Skeletal muscle cell (primary cell): ENCODE measurements around the gene FBLIM1.
"Not testable (repeated sequence)": the region's sequence is repeated elsewhere in the genome, so short reads cannot be mapped to it uniquely, and the experiment has no call there.

Experiments used
- DNase-seq: peaks from one replicate; pipeline ENCODE4 v3.0.0-alpha.2; 2010; ENCODE audit warnings: low read depth
- H3K4me3 ChIP-seq: 2 replicates; pipeline ENCODE4 v1.5.1; 2011; ENCODE audit warnings: low read depth, mild to moderate bottlenecking, control low read depth, low read length, moderate library complexity

The FBLIM1 gene

GRCh38 chr1:15799004-15799867, 40.6 kb downstream of the FBLIM1 start:
- no peak overlapping the region for H3K4me3 ChIP-seq
- DNase-seq = peak; percentile 85

GRCh38 chr1:15799928-15800835, 41.6 kb downstream of the FBLIM1 start:
- H3K4me3 ChIP-seq = no peak overlapping the region
- no peak for DNase-seq

- no peak overlapping the region for H3K4me3 ChIP-seq
- no peak for DNase-seq
Observed at GRCh38 chr1:15802234-15802965, 43.8 kb downstream of the FBLIM1 start.

GRCh38 chr1:15803380-15803779, 44.8 kb downstream of the FBLIM1 start:
- DNase-seq = no peak
- H3K4me3 ChIP-seq = no peak overlapping the region

GRCh38 chr1:15804060-15804459, 45.5 kb downstream of the FBLIM1 start:
- DNase-seq = no peak
- no peak overlapping the region for H3K4me3 ChIP-seq

- DNase-seq = no peak
- no peak overlapping the region for H3K4me3 ChIP-seq
Observed at GRCh38 chr1:15807121-15807520, 48.5 kb downstream of the FBLIM1 start.

- DNase-seq, H3K4me3 ChIP-seq: not testable (repeated sequence)
Observed at GRCh38 chr1:15807549-15807948, 49.0 kb downstream of the FBLIM1 start, which contains the start of gene UQCRHL. Gene UQCRHL (minus strand): TSS chr1:15807649. CDS start chr1:15807649, 0 bp downstream.

- DNase-seq = no peak
- H3K4me3 ChIP-seq = no peak overlapping the region
Observed at GRCh38 chr1:15808955-15809354, 50.4 kb downstream of the FBLIM1 start.

- DNase-seq = no peak
- H3K4me3 ChIP-seq = no peak overlapping the region
Observed at GRCh38 chr1:15810073-15810472, 51.5 kb downstream of the FBLIM1 start.

- no peak overlapping the region for H3K4me3 ChIP-seq
- DNase-seq = no peak
Observed at GRCh38 chr1:15816674-15817073, 58.1 kb downstream of the FBLIM1 start.

GRCh38 chr1:15820478-15820877, 61.9 kb downstream of the FBLIM1 start:
- DNase-seq = no peak

GRCh38 chr1:15825800-15826199, 67.2 kb downstream of the FBLIM1 start:
- no peak overlapping the region for H3K4me3 ChIP-seq
- no peak for DNase-seq

More at GRCh38 chr1:15820478-15820877, 61.9 kb downstream of the FBLIM1 start:
- no peak overlapping the region for H3K4me3 ChIP-seq

GRCh38 chr1:15826810-15827507, 68.4 kb downstream of the FBLIM1 start:
- DNase-seq = no peak
- no peak overlapping the region for H3K4me3 ChIP-seq

- not testable (repeated sequence) for DNase-seq, H3K4me3 ChIP-seq
Observed at GRCh38 chr1:15827567-15827966, 69.0 kb downstream of the FBLIM1 start.

GRCh38 chr1:15828931-15829330, 70.3 kb downstream of the FBLIM1 start:
- DNase-seq, H3K4me3 ChIP-seq: not testable (repeated sequence)

GRCh38 chr1:15830258-15830657, 71.7 kb downstream of the FBLIM1 start:
- no peak for DNase-seq
- H3K4me3 ChIP-seq = no peak overlapping the region

- peak overlapping the region; percentile 86 for H3K4me3 ChIP-seq
- no peak for DNase-seq
Observed at GRCh38 chr1:15833069-15833679, 74.6 kb downstream of the FBLIM1 start.

GRCh38 chr1:15833842-15834405, 75.3 kb downstream of the FBLIM1 start:
- H3K4me3 ChIP-seq = peak overlapping the region; percentile 86
- DNase-seq = no peak
